K562 (cell line): ENCODE results near the gene NSF. TPM values are rescaled to one million over a fixed set of nuclear protein-coding genes. Genes with fewer than 3 reads are reported as not detected.

ENCODE experiments used
- ATAC-seq: fragments of 200-7000 bp; cut with Tn5 transposase; 3 replicates; pipeline ENCODE4 v1.9.1; 2020; ENCODE audit warnings: moderate library complexity
- BruUV-seq: library from RNA; stranded (reverse); fragments of 400-500 nt; replicated peaks from 2 replicates; lab custom pipeline; 2021; lab: Mats Ljungman, UMichigan
- CTCF ChIA-PET: fragments of 300-600 bp; formaldehyde crosslinking; extraction: SDS; loops from one replicate; lab custom pipeline; 2021; ENCODE audit warnings: low intra/inter-chr PET ratio; lab: Yijun Ruan, JAX
- POLR2A ChIA-PET: fragments of 300-600, 350-650 bp; sonication (Branson Sonifier 250); formaldehyde crosslinking; extraction: SDS; loops from one replicate; lab custom pipeline; 2021; ENCODE audit warnings: antibody characterized with exemption, inconsistent platforms; lab: Yijun Ruan, JAX
- DNase-seq, 4 experiments: peaks; one replicate each; pipeline versions ENCODE4 v3.0.0 to v3.0.0-alpha.2; 2011 to 2018; ENCODE audit warnings: low spot score in 3 of 4, mixed read lengths in 3 of 4; ENCODE audit errors: extremely low read depth in 1 of 4
- FAIRE-seq: peaks from 2 replicates; lab custom pipeline; 2011; peaks lifted over from hg19 to GRCh38; lab: Jason Lieb, UNC
- H2AFZ ChIP-seq: 2 replicates; pipeline ENCODE4 v1.6.0; 2011; ENCODE audit warnings: low read depth, low read length, control low read depth, inconsistent platforms
- H3K27ac ChIP-seq: fragments of 200-600 bp; 3 replicates; pipeline ENCODE4 v1.8.0; 2011; ENCODE audit warnings: low read depth, mild to moderate bottlenecking, control low read depth, inconsistent platforms, low read length, moderate library complexity, mixed read lengths; ENCODE audit errors: extremely low read depth
- H3K27me3 ChIP-seq, 2 experiments: fragments of 300-600 bp in 1 of 2; 2 replicates in 1 of 2; 3 replicates in 1 of 2; pipeline versions ENCODE4 v1.6.0 to v1.8.0; 2011; ENCODE audit warnings: inconsistent platforms in 2 of 2, low read length in 2 of 2, mild to moderate bottlenecking in 1 of 2, mixed read lengths in 1 of 2, moderate library complexity in 1 of 2; ENCODE audit not compliant: control insufficient read depth in 2 of 2, insufficient read depth in 2 of 2
- H3K36me3 ChIP-seq: fragments of 300-600 bp; 3 replicates; pipeline ENCODE4 v1.8.0; 2011; ENCODE audit warnings: mild to moderate bottlenecking, low read length, inconsistent platforms; ENCODE audit not compliant: control insufficient read depth, insufficient read depth
- H3K4me1 ChIP-seq, 2 experiments: fragments of 200-600 bp in 1 of 2; replicated peaks in 1 of 2; 2 replicates in 1 of 2; 3 replicates in 1 of 2; pipeline versions ENCODE4 v1.5.1 to v1.8.0; 2011; ENCODE audit warnings: inconsistent platforms in 2 of 2, low read length in 2 of 2, mild to moderate bottlenecking in 1 of 2, mixed read lengths in 1 of 2, moderate library complexity in 1 of 2; ENCODE audit not compliant: control insufficient read depth in 2 of 2, insufficient read depth in 2 of 2
- H3K4me2 ChIP-seq: 2 replicates; pipeline ENCODE4 v1.6.1; 2011; ENCODE audit warnings: low read length, control low read depth, inconsistent platforms, mixed read lengths; ENCODE audit not compliant: insufficient read depth
- H3K4me3 ChIP-seq: fragments of 200-600 bp; sonication (generic), shearing (Covaris generic); 2 replicates; pipeline ENCODE4 v1.5.1; 2016; ENCODE audit warnings: control low read depth, inconsistent platforms
- H3K79me2 ChIP-seq: fragments of 200-600 bp; 3 replicates; pipeline ENCODE4 v1.8.0; 2011; ENCODE audit warnings: low read length, inconsistent platforms; ENCODE audit not compliant: control insufficient read depth, insufficient read depth
- H3K9ac ChIP-seq, 2 experiments: 2 replicates each; pipeline versions ENCODE4 v1.6.0 to v1.6.1; 2011; ENCODE audit warnings: low read depth in 2 of 2, low read length in 2 of 2, control low read depth in 1 of 2, inconsistent platforms in 1 of 2, mild to moderate bottlenecking in 1 of 2, mixed read lengths in 1 of 2; ENCODE audit not compliant: insufficient read depth in 1 of 2
- H3K9me1 ChIP-seq: one replicate; pipeline ENCODE4 v1.6.0; 2011; ENCODE audit warnings: inconsistent platforms, mild to moderate bottlenecking, low read length, moderate library complexity; ENCODE audit not compliant: control insufficient read depth, insufficient read depth
- H3K9me3 ChIP-seq: replicated peaks from 2 replicates; pipeline ENCODE4 v1.5.1; 2011; ENCODE audit warnings: low read depth, low read length, inconsistent platforms; ENCODE audit not compliant: control insufficient read depth, insufficient read depth
- H4K20me1 ChIP-seq: replicated peaks from 2 replicates; pipeline ENCODE4 v1.6.1; 2011; ENCODE audit warnings: low read length, inconsistent platforms, mixed read lengths; ENCODE audit not compliant: control insufficient read depth, insufficient read depth
- CBX3 ChIP-seq, 2 experiments: IDR thresholded peaks; 1 replicate in 1 of 2; 2 replicates in 1 of 2; pipeline ENCODE4 v1.6.1; 2012; ENCODE audit warnings: inconsistent platforms in 2 of 2, low read length in 2 of 2, borderline replicate concordance in 1 of 2, control low read depth in 1 of 2
- EGR1 ChIP-seq: fragments of 450-650 bp; conservative IDR thresholded peaks from 2 replicates; pipeline ENCODE4 v1.6.1; 2017; ENCODE audit warnings: mild to moderate bottlenecking
- PRDM10 ChIP-seq: fragments of 450-650 bp; IDR thresholded peaks from 2 replicates; pipeline ENCODE4 v1.6.1; 2018; ENCODE audit not compliant: partially characterized antibody
- SRSF9 ChIP-seq: fragments of 200-400 bp; formaldehyde crosslinking; IDR thresholded peaks from 2 replicates; pipeline ENCODE4 v1.6.1; 2017; ENCODE audit warnings: low read depth, low read length, borderline replicate concordance
- STAT5A ChIP-seq: IDR thresholded peaks from 2 replicates; pipeline ENCODE4 v1.6.1; 2012; ENCODE audit warnings: low read length, inconsistent platforms, borderline replicate concordance
- ZNF121 ChIP-seq: sonication (generic); formaldehyde crosslinking; conservative IDR thresholded peaks from 2 replicates; pipeline ENCODE4 v1.8.0; 2022; ENCODE audit warnings: missing genetic modification reagents
- whole genome bisulfite sequencing: fragments of 100-300 bp; shearing (Covaris generic); methylation state at CpG from one replicate; pipeline ENCODE4 v1.1.6; 2016; ENCODE audit warnings: low coverage, mixed read lengths; ENCODE audit not compliant: insufficient coverage; ENCODE audit errors: missing lambda C conversion rate; 5-methylcytosine and 5-hydroxymethylcytosine counted together
- in situ Hi-C: fragments of 300-500 bp; cut with MboI; formaldehyde crosslinking; loops from 4 replicates; pipeline ENCODE4 v1.15.0; 2018; ENCODE audit warnings: inconsistent platforms, mixed read lengths
- intact Hi-C: fragments of 100-400 bp; cut with micrococcal nuclease; formaldehyde crosslinking; loops from 2 replicates; pipeline ENCODE4 v1.14.2; 2022
- polyA plus RNA-seq, 8 experiments: library from polyadenylated mRNA; depleted of rRNA in 4 of 8; stranded (reverse) in 5 of 8; unstranded in 3 of 8; fragments of >200 nt; fragmentation: Nextera tagmentation in 2 of 8; fragmentation: Illumina TruSeq in 1 of 8; extraction: Ambion mirVana in 2 of 8; extraction: Trizol in 1 of 8; gene quantifications; 2 replicates each; pipeline versions ENCODE4 v1.2.1 to v1.2.3, GENCODE V29; 2011 to 2014; ENCODE audit warnings: inconsistent platforms in 1 of 8, missing spikeins in 1 of 8
- total RNA-seq, 7 experiments: library from RNA; depleted of rRNA in 6 of 7; stranded (reverse); fragments of >200 nt in 6 of 7; fragmentation: Illumina TruSeq in 2 of 7; extraction: Trizol in 2 of 7; gene quantifications; 2 replicates each; pipeline versions ENCODE4 v1.2.1 to v1.2.3, GENCODE V29; 2011 to 2021; ENCODE audit warnings: low replicate concordance in 1 of 7

The NSF gene
- total and polyA plus RNA-seq, 9 of the 15 experiments (the other 6 are each of a cell fraction or from before 2014, with no cell fraction given): 16.7 to 39.8 (median 36.7) TPM

- TF ChIP-seq EGR1: no peak
- TF ChIP-seq, all 486 proteins: peak for 0
These were observed 198.3 kb downstream of the NSF start (continued) for GRCh38 chr17:46788796-46789195.

GRCh38 chr17:46789610-46790009 lies 199.1 kb downstream of the NSF start:
- Histone ChIP-seq H2AFZ (no peak overlapping the region), H3K27me3 (no peaks in the 10 kb centered on the region), H3K79me2 (no peaks in the 10 kb centered on the region), H3K9me1 (no peaks in the 10 kb centered on the region), H3K4me1 (peaks cover 24 to 28% of the 10 kb centered on the region in 2 experiments), H4K20me1 (no peaks in the 10 kb centered on the region), H3K36me3 (no peaks in the 10 kb centered on the region), H3K4me2 (no peak overlapping the region), H3K9me3 (no peaks in the 10 kb centered on the region), H3K9ac (no peak overlapping the region)
- ATAC-seq (no peak), DNase-seq (no peak), FAIRE-seq (no peak)
- in situ Hi-C loops (no loop called here), intact Hi-C loops (no loop called here)
- WGBS: 66% methylated on average over 8 of the region's 8 CpGs
- POLR2A ChIA-PET: interaction anchor here (0.5 to 1.1 kb wide), 3 partner anchors 14 to 600 kb away, joined by 3 to 5 read pairs (median 3); no protein-coding TSS in a partner anchor
- TF ChIP-seq STAT5A (no peak), SRSF9 (no peak), CBX3 (IDR thresholded peaks at IDR 0.05; ENCODE audit: borderline replicate concordance in 1 of 2, low read length in 2 of 2) (peak in 1 of 2 experiments; percentile 82; a peak in 1 of 3 replicates), ZNF121 (CRISPR knock-in tag) (no peak), PRDM10 (peak; percentile 18)
- TF ChIP-seq, all 486 proteins: peak for 2
- Histone ChIP-seq H3K4me3 (no peak overlapping the region), H3K27ac (no peak overlapping the region)
- no TSS peak for BruUV-seq
- CTCF ChIA-PET: no interaction called here
